ENCODE measurements around the gene ARRDC1. TPM values are rescaled to one million over a fixed set of nuclear protein-coding genes. Genes with fewer than 3 reads are reported as not detected.

The ARRDC1 gene
- total RNA-seq, 6 experiments from 2014 or later, result 15.9 to 18.2 (median 17.1) TPM

- Mint-ChIP-seq H3K4me3 (no peak overlapping the region), H3K36me3 (ENCODE audit: low read depth) (no peaks in the 10 kb centered on the region), H3K27me3 (ENCODE audit: insufficient read depth) (no peaks in the 10 kb centered on the region), H3K27ac (no peak overlapping the region), H3K9me3 (no peaks in the 10 kb centered on the region), H3K4me1 (ENCODE audit: low read depth) (no peaks in the 10 kb centered on the region)
- DNase-seq, result no peak
- no peak for TF ChIP-seq CTCF (IDR thresholded peaks at IDR 0.05)
Observed at GRCh38 chr9:137656416-137656815, 50.9 kb downstream of the ARRDC1 start.

GRCh38 chr9:137657606-137658005 is 52.1 kb downstream of the ARRDC1 start:
- TF ChIP-seq CTCF (IDR thresholded peaks at IDR 0.05), result no peak
- Mint-ChIP-seq H3K27ac (no peak overlapping the region), H3K9me3 (no peaks in the 10 kb centered on the region), H3K36me3 (ENCODE audit: low read depth) (no peaks in the 10 kb centered on the region), H3K4me3 (no peak overlapping the region), H3K27me3 (ENCODE audit: insufficient read depth) (no peaks in the 10 kb centered on the region), H3K4me1 (ENCODE audit: low read depth) (no peaks in the 10 kb centered on the region)
- DNase-seq, result no peak

GRCh38 chr9:137658781-137659180 is 53.3 kb downstream of the ARRDC1 start:
- TF ChIP-seq CTCF (IDR thresholded peaks at IDR 0.05), result no peak
- no peak for DNase-seq
- 0 out of 2 replicates have a peak, but pooled peaks cover 2% of the 10 kb centered on the region for H3K27me3 Mint-ChIP-seq (ENCODE audit: insufficient read depth)
- no peaks in the 10 kb centered on the region for H3K9me3 Mint-ChIP-seq
- H3K4me1 Mint-ChIP-seq (ENCODE audit: low read depth), result peaks cover under 1% of the 10 kb centered on the region
- no peak overlapping the region for H3K4me3 Mint-ChIP-seq
- H3K36me3 Mint-ChIP-seq (ENCODE audit: low read depth), result no peaks in the 10 kb centered on the region
- H3K27ac Mint-ChIP-seq, result no peak overlapping the region

GRCh38 chr9:137660144-137660543 is 54.7 kb downstream of the ARRDC1 start:
- H3K4me3 Mint-ChIP-seq, result no peak overlapping the region
- no peaks in the 10 kb centered on the region for H3K36me3 Mint-ChIP-seq (ENCODE audit: low read depth)
- no peak overlapping the region for H3K27ac Mint-ChIP-seq
- peaks cover 12% of the 10 kb centered on the region for H3K4me1 Mint-ChIP-seq (ENCODE audit: low read depth)
- no peaks in the 10 kb centered on the region for H3K9me3 Mint-ChIP-seq
- no peak for DNase-seq
- H3K27me3 Mint-ChIP-seq (ENCODE audit: insufficient read depth), result 0 out of 2 replicates have a peak, but pooled peaks cover 2% of the 10 kb centered on the region
- TF ChIP-seq CTCF (IDR thresholded peaks at IDR 0.05), result no peak

- Mint-ChIP-seq H3K27me3 (ENCODE audit: insufficient read depth) (0 out of 2 replicates have a peak, but pooled peaks cover 2% of the 10 kb centered on the region), H3K27ac (no peak overlapping the region), H3K4me3 (no peak overlapping the region), H3K36me3 (ENCODE audit: low read depth) (no peaks in the 10 kb centered on the region), H3K9me3 (no peaks in the 10 kb centered on the region), H3K4me1 (ENCODE audit: low read depth) (peaks cover 12% of the 10 kb centered on the region)
- TF ChIP-seq CTCF (IDR thresholded peaks at IDR 0.05), result no peak
- DNase-seq, result no peak
Observed at GRCh38 chr9:137663584-137663983, 58.1 kb downstream of the ARRDC1 start.

GRCh38 chr9:137664676-137665075 is 59.2 kb downstream of the ARRDC1 start:
- no peak for DNase-seq
- Mint-ChIP-seq H3K4me1 (ENCODE audit: low read depth) (peaks cover 12% of the 10 kb centered on the region), H3K27me3 (ENCODE audit: insufficient read depth) (0 out of 2 replicates have a peak, but pooled peaks cover 2% of the 10 kb centered on the region), H3K36me3 (ENCODE audit: low read depth) (peaks cover 6% of the 10 kb centered on the region; the same call in 1 of the 2 replicates), H3K27ac (no peak overlapping the region), H3K9me3 (no peaks in the 10 kb centered on the region), H3K4me3 (no peak overlapping the region)
- no peak for TF ChIP-seq CTCF (IDR thresholded peaks at IDR 0.05)

All from HFFc6 (cell line).